PC-3 (cell line): ENCODE results near the gene GBP1. TPM values are rescaled to one million over a fixed set of nuclear protein-coding genes. Genes with fewer than 3 reads are reported as not detected.

Experiments used
- ATAC-seq: fragments of 200-7000 bp; cut with Tn5 transposase; 2 replicates; pipeline ENCODE4 v1.9.1; 2020; ENCODE audit warnings: mild to moderate bottlenecking, moderate library complexity
- BruUV-seq: library from RNA; stranded (reverse); fragments of 400-500 nt; replicated peaks from 2 replicates; lab custom pipeline; 2021; lab: Mats Ljungman, UMichigan
- CTCF ChIA-PET: fragments of 300-600 bp; sonication (Branson Sonifier 250); formaldehyde crosslinking; loops from one replicate; lab custom pipeline; 2022; ENCODE audit warnings: antibody characterized with exemption; lab: Charles Lee
- POLR2A ChIA-PET: fragments of 300-600 bp; sonication (Branson Sonifier 250); formaldehyde crosslinking; loops from one replicate; lab custom pipeline; 2022; ENCODE audit warnings: antibody characterized with exemption; ENCODE audit not compliant: unreplicated experiment; lab: Charles Lee
- DNase-seq: peaks from one replicate; pipeline ENCODE4 v3.0.0-alpha.2; 2015
- H2AFZ ChIP-seq: fragments of 300-600 bp; sonication (generic); 2 replicates; pipeline ENCODE4 v1.6.0; 2016; ENCODE audit warnings: antibody characterized with exemption, low read length
- H3F3A ChIP-seq: fragments of 300-600 bp; sonication (generic); one replicate; pipeline ENCODE4 v1.6.0; 2017; ENCODE audit warnings: antibody characterized with exemption, low read length, control low read depth, mild to moderate bottlenecking; ENCODE audit not compliant: unreplicated experiment
- H3K27ac ChIP-seq: fragments of 300-600 bp; sonication (generic); 2 replicates; pipeline ENCODE4 v1.5.1; 2016; ENCODE audit warnings: mild to moderate bottlenecking, low read length
- H3K27me3 ChIP-seq: fragments of 300-600 bp; sonication (generic); 2 replicates; pipeline ENCODE4 v1.6.1; 2016; ENCODE audit warnings: low read length, mixed read lengths
- H3K36me3 ChIP-seq: fragments of 300-600 bp; sonication (generic); 2 replicates; pipeline ENCODE4 v1.6.1; 2016; ENCODE audit warnings: low read depth, mixed run types, low read length, mixed read lengths
- H3K4me1 ChIP-seq: fragments of 300-600 bp; sonication (generic); 2 replicates; pipeline ENCODE4 v1.5.1; 2016; ENCODE audit warnings: low read length; ENCODE audit not compliant: insufficient read depth
- H3K4me2 ChIP-seq: fragments of 300-600 bp; sonication (generic); 2 replicates; pipeline ENCODE4 v1.6.0; 2016; ENCODE audit warnings: low read length
- H3K4me3 ChIP-seq: fragments of 300-600 bp; sonication (generic); 2 replicates; pipeline ENCODE4 v1.5.1; 2016; ENCODE audit warnings: mild to moderate bottlenecking, low read length, mixed read lengths
- H3K79me2 ChIP-seq: fragments of 300-600 bp; sonication (generic); 2 replicates; pipeline ENCODE4 v1.6.1; 2017; ENCODE audit warnings: low read length, mixed read lengths
- H3K9ac ChIP-seq: fragments of 300-600 bp; sonication (generic); 2 replicates; pipeline ENCODE4 v1.6.0; 2016; ENCODE audit warnings: mild to moderate bottlenecking, low read length
- H3K9me2 ChIP-seq: fragments of 300-600 bp; sonication (generic); replicated peaks from 2 replicates; pipeline ENCODE4 v1.6.1; 2016; ENCODE audit warnings: mixed run types, low read length, mixed read lengths
- H3K9me3 ChIP-seq: fragments of 300-600 bp; sonication (generic); 2 replicates; pipeline ENCODE4 v1.6.1; 2016; ENCODE audit warnings: low read length, mixed read lengths
- H4K20me1 ChIP-seq: fragments of 300-600 bp; sonication (generic); 2 replicates; pipeline ENCODE4 v1.6.1; 2016; ENCODE audit warnings: low read length, mixed read lengths
- CTCF ChIP-seq: fragments of 300-600 bp; sonication (generic); conservative IDR thresholded peaks from 2 replicates; pipeline ENCODE4 v1.5.1; 2017; ENCODE audit warnings: antibody characterized with exemption, low read depth, mild to moderate bottlenecking, low read length
- EZH2 ChIP-seq: fragments of 300-600 bp; sonication (generic); IDR thresholded peaks from one replicate; pipeline ENCODE4 v1.6.1; 2017; ENCODE audit warnings: antibody characterized with exemption, mild to moderate bottlenecking, low read length; ENCODE audit not compliant: unreplicated experiment
- EZH2phosphoT487 ChIP-seq: fragments of 300-600 bp; sonication (generic); IDR thresholded peaks from 2 replicates; pipeline ENCODE4 v1.6.1; 2018; ENCODE audit warnings: mild to moderate bottlenecking, antibody characterized with exemption, low read length, borderline replicate concordance
- intact Hi-C: fragments of 100-400 bp; cut with micrococcal nuclease; formaldehyde crosslinking; loops from 2 replicates; pipeline ENCODE4 v1.9.0; 2023
- total RNA-seq: library from RNA; depleted of rRNA; stranded (reverse); fragments of >200 nt; gene quantifications from 2 replicates; pipeline ENCODE4 v1.2.3, GENCODE V29; 2014

GBP1 gene
- total RNA-seq, 1 experiment from 2014 or later: 1.0 TPM

GRCh38 chr1:89068291-89068690 is 3.3 kb upstream of the GBP1 start:
- intact Hi-C loops: no loop called here
- POLR2A ChIA-PET: no interaction called here
- ATAC-seq (no peak; the same call in 1 of the 2 replicates), DNase-seq (peak; percentile 73)
- Histone ChIP-seq H3K27ac (no peak overlapping the region), H2AFZ (no peak overlapping the region), H4K20me1 (no peaks in the 10 kb centered on the region), H3K4me1 (peaks cover 6% of the 10 kb centered on the region; the same call in 1 of the 2 replicates), H3K9me3 (no peaks in the 10 kb centered on the region), H3K9me2 (no peaks in the 10 kb centered on the region), H3K4me2 (no peak overlapping the region), H3K27me3 (no peaks in the 10 kb centered on the region), H3K9ac (no peak overlapping the region), H3K79me2 (no peaks in the 10 kb centered on the region), H3K4me3 (no peak overlapping the region), H3K36me3 (no peaks in the 10 kb centered on the region), H3F3A (no peaks in the 10 kb centered on the region)
- BruUV-seq: no TSS peak
- CTCF ChIA-PET: no interaction called here
- no peak for TF ChIP-seq EZH2phosphoT487
- no peak for TF ChIP-seq CTCF
- TF ChIP-seq EZH2: no peak

GRCh38 chr1:89064632-89065031 is 376 bp downstream of the GBP1 start:
- TF ChIP-seq CTCF: no peak
- TF ChIP-seq EZH2: no peak
- TF ChIP-seq EZH2phosphoT487: no peak
- ChIA-PET CTCF (no interaction called here), POLR2A (interaction anchor here (0.7 kb wide), 1 partner anchor 102 kb away, joined by 3 read pairs; no protein-coding TSS in a partner anchor)
- no peak overlapping the region for H3K27ac ChIP-seq
- H3K9me2 ChIP-seq: no peaks in the 10 kb centered on the region
- intact Hi-C loops: no loop called here
- H3K79me2 ChIP-seq: no peaks in the 10 kb centered on the region
- ATAC-seq (no peak), DNase-seq (no peak)
- H4K20me1 ChIP-seq: no peaks in the 10 kb centered on the region
- H3K9ac ChIP-seq: no peak overlapping the region
- peaks cover 6% of the 10 kb centered on the region; the same call in 1 of the 2 replicates for H3K4me1 ChIP-seq
- H3K9me3 ChIP-seq: no peaks in the 10 kb centered on the region
- no peaks in the 10 kb centered on the region for H3K27me3 ChIP-seq
- no peaks in the 10 kb centered on the region for H3F3A ChIP-seq
- no peaks in the 10 kb centered on the region for H3K36me3 ChIP-seq
- BruUV-seq: no TSS peak
- peak overlapping the region; percentile 68; the same call in 1 of the 2 replicates for H2AFZ ChIP-seq
- H3K4me2 ChIP-seq: peak overlapping the region; percentile 70
- peak overlapping the region; percentile 53 for H3K4me3 ChIP-seq

- H3K4me2 ChIP-seq: no peak overlapping the region
- ChIA-PET CTCF (no interaction called here), POLR2A (no interaction called here)
- H3F3A ChIP-seq: no peaks in the 10 kb centered on the region
- no peaks in the 10 kb centered on the region for H3K4me1 ChIP-seq
- DNase-seq (no peak), ATAC-seq (no peak)
- H3K79me2 ChIP-seq: no peaks in the 10 kb centered on the region
- no peak overlapping the region for H3K4me3 ChIP-seq
- no peak overlapping the region for H2AFZ ChIP-seq
- no peaks in the 10 kb centered on the region for H3K27me3 ChIP-seq
- H4K20me1 ChIP-seq: no peaks in the 10 kb centered on the region
- intact Hi-C loops: no loop called here
- H3K9me2 ChIP-seq: no peaks in the 10 kb centered on the region
- no peak overlapping the region for H3K27ac ChIP-seq
- BruUV-seq: no TSS peak
- H3K9me3 ChIP-seq: no peaks in the 10 kb centered on the region
- H3K36me3 ChIP-seq: no peaks in the 10 kb centered on the region
- TF ChIP-seq EZH2 (no peak), EZH2phosphoT487 (no peak), CTCF (no peak)
- no peak overlapping the region for H3K9ac ChIP-seq
These were observed 1.9 kb downstream of the GBP1 start for GRCh38 chr1:89063094-89063493.
